Stimulated activated CD4-positive, alpha-beta T cell treated with anti-CD3 and anti-CD28 coated beads, Interleukin-12 subunit alpha, Interleukin-12 subunit beta, amount 100 ng/mL, for 24 hours (primary cell): ENCODE data around the gene SYCE3.

Experiments used
- DNase-seq, 2 experiments: peaks; one replicate each; pipeline ENCODE4 v3.0.0-alpha.2; 2020; ENCODE audit warnings: low read depth in 2 of 2

The SYCE3 gene

GRCh38 chr22:50600538-50600937, 37.8 kb upstream of the SYCE3 start, which contains the start of gene MAPK8IP2:
Gene MAPK8IP2 (plus strand): TSS chr22:50600793. CDS start chr22:50600819, 26 bp downstream.
- no peak for DNase-seq

- DNase-seq, result peak in 1 of 2 experiments; percentile 41
Observed at GRCh38 chr22:50599816-50600455, 37.2 kb upstream of the SYCE3 start.

- DNase-seq, result no peak
Observed at GRCh38 chr22:50597097-50597496, 34.4 kb upstream of the SYCE3 start.

- no peak for DNase-seq
Observed at GRCh38 chr22:50595189-50595588, 32.5 kb upstream of the SYCE3 start.

- DNase-seq, result no peak
Observed at GRCh38 chr22:50587407-50587806, 24.7 kb upstream of the SYCE3 start.

- DNase-seq, result no peak
Observed at GRCh38 chr22:50586416-50586815, 23.7 kb upstream of the SYCE3 start.

- no peak for DNase-seq
Observed at GRCh38 chr22:50585781-50586180, 23.1 kb upstream of the SYCE3 start.

GRCh38 chr22:50585238-50585637, 22.5 kb upstream of the SYCE3 start:
- DNase-seq, result no peak

- DNase-seq, result no peak
Observed at GRCh38 chr22:50584106-50585096, 21.7 kb upstream of the SYCE3 start.

- DNase-seq, result no peak
Observed at GRCh38 chr22:50583294-50583861, 20.7 kb upstream of the SYCE3 start.

GRCh38 chr22:50582493-50583293, 20.0 kb upstream of the SYCE3 start, which contains the start of gene CHKB:
Gene CHKB (minus strand): TSS chr22:50582849. CDS start chr22:50582781, 68 bp downstream.
- DNase-seq, result peak; percentile 96 to 98

- DNase-seq, result no peak
Observed at GRCh38 chr22:50581950-50582492, 19.3 kb upstream of the SYCE3 start.

GRCh38 chr22:50581031-50581949, 18.6 kb upstream of the SYCE3 start:
- no peak for DNase-seq

- DNase-seq, result no peak
Observed at GRCh38 chr22:50579752-50580151, 17.0 kb upstream of the SYCE3 start.

- no peak for DNase-seq
Observed at GRCh38 chr22:50578776-50579310, 16.1 kb upstream of the SYCE3 start.

- DNase-seq, result no peak
Observed at GRCh38 chr22:50577987-50578775, 15.5 kb upstream of the SYCE3 start, which contains the start of gene CPT1B. Gene CPT1B (minus strand): TSS chr22:50578427. CDS start chr22:50577915, 512 bp downstream.

- DNase-seq, result no peak
Observed at GRCh38 chr22:50577697-50577986, 14.9 kb upstream of the SYCE3 start.

GRCh38 chr22:50576806-50577696, 14.3 kb upstream of the SYCE3 start:
- no peak for DNase-seq
